DMS53 (cell line): Measurements from ENCODE around the gene BTN3A1.

ENCODE experiments used
- DNase-seq: peaks from one replicate; lab custom pipeline; 2025; lab: John Stamatoyannopoulos, UW

The BTN3A1 gene

DNA sequence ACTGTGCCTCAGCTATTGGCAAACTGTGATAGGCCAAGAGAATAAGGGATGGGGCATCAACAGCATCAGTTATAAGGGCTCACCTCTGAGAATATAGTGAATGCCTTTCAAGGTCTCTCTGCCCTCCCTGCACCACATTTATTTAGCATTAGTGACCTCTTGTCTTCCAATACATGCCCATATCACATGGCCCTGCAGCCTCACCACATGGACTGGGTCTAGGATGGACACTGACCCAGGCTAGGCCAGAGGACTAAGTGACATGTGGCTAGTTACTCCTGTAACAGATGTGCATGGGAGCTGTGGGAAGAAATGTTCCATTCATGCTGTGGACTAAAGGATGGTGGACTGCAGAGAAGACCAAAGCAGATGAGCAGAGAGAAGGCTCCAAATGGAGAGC, 22.3 kb upstream of the BTN3A1 start:
- DNase-seq = no peak

DNA sequence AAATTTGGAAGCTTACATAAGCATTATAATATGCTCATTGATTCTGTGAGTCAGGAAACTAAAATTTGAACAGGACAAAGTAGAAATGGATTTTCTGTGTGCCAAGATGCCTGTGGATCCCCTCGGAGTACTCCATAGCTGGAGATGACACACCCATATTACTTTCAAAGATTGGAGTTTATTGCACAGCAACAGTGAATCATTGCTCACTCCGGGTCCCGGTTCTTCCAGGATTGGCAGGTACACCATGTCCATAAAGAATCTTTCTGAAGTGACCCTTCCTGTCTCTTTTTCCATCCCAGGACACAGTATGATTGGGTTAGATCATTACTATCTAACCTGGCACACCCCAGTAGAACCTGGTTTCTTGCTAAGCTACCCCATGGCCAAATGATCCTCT, 21.8 kb upstream of the BTN3A1 start:
- DNase-seq = no peak

DNA sequence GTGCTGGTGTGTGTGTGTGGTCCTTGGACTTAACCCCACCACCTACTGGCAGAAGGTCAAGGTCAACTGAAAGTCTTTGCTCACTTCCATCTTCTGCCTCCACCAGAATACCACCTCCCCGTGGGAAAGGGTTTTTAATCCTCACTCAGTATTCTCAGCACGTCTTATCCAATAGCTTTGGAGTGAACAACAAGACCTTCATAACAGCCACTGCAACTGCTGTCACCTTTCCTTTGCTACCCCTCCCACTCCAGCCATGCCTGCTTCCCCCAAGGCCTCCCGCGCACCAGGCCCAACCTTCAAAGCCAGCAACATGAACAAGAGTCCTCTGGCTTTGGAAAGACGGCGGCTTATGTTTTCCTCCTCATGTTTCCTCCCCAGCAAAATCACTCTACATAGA, 20.0 kb upstream of the BTN3A1 start:
- DNase-seq = no peak

DNA sequence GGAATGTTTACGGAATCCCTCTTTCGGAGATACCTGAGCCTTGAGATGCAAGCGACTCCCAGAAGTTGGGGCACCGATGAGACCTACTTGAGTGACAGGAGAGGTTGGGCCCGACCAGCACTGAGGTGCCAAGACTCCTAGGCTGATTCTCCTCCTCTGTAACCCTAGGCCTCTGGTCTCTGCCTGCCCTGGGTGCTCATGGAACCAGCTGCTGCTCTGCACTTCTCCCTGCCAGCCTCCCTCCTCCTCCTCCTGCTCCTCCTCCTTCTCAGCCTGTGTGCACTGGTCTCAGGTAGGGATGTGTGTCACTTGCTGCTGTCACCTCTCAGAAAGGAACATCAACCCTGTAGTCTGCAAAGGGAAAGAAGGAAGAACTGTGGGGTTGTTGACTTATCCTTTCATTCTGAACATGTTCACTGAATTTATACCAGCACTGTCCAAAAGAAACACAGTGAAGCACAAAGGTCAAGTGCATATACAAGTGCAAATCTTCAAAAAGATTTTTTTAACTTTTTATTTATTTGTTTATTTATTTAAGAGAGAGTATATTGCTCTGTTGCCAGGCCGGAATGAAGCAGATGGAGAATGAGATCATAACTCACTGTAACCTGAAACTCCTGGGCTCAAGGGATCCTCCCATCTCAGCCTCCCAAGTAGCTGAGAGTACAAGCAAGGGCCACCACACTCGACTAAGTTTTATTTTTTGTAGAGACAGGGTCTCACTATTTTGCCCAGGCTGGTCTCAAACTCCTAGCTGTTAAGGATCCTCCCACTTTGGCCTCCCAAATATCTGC, 18.3 kb upstream of the BTN3A1 start:
- peak; percentile 92 for DNase-seq

DNA sequence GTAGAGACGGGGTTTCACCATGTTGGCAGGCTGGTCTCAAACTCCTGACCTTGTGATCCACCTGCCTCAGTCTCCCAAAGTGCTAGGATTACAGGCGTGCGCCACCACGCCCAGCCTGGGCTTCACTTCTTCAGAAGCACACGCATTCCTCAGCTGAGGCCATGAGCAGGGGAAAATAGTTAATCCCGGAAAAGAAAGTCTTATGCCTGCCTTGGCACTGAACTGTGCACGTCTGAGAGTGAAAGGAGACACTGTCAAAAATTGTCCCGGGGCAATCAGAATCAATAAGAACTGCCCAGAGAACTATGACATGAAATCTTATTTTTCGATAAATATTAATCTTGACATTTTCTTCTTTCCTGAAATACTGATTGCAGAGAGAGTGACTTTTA, 16.3 kb upstream of the BTN3A1 start:
- no peak for DNase-seq

DNA sequence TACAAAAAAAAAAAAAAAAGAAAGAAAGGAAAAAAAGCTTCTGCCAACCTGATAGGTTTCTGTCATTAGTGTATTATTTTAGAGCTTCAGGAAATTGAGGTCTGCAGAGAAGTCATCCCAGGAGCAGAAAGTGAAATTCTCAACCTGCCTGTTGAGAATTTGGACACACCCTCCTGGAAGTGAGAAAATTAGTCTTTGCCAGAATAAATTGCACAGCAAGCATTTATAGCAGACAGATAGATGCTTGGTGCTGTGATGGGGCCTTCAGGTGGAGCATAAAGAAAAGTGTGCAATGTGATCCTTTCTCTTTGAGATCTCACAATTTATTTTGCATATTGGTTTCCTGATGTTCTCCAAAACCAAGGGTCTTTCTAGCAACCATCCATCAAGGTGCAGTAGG, 14.5 kb upstream of the BTN3A1 start:
- DNase-seq = no peak

DNA sequence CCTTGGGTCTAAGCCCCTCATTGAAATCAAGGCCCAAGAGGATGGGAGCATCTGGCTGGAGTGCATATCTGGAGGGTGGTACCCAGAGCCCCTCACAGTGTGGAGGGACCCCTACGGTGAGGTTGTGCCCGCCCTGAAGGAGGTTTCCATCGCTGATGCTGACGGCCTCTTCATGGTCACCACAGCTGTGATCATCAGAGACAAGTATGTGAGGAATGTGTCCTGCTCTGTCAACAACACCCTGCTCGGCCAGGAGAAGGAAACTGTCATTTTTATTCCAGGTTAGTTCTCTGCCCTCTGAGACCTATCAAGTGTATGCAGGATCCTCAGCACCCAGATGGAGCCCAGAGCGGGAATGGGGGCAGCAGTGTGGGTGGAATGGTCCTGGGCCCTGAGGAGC, 14.1 kb upstream of the BTN3A1 start:
- DNase-seq = no peak

DNA sequence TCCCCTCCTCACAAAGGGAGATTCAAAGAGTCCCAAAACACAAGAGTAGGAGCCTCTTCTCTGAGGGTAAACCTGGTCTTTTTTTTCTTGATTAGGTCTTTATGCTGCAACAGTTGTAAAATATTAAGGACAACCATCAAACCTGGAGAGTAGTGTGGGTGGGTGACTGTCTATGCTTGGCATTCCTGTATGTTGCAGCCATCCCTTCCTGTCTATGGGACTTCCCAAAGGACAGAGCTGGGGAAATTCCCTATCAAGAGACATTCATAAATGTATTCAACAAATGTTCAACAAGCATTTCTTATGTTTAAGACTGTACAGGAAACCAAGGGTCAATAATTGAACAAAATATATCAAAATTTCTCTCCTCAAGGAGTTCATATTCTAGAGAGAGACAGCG, 13.6 kb upstream of the BTN3A1 start:
- no peak for DNase-seq

DNA sequence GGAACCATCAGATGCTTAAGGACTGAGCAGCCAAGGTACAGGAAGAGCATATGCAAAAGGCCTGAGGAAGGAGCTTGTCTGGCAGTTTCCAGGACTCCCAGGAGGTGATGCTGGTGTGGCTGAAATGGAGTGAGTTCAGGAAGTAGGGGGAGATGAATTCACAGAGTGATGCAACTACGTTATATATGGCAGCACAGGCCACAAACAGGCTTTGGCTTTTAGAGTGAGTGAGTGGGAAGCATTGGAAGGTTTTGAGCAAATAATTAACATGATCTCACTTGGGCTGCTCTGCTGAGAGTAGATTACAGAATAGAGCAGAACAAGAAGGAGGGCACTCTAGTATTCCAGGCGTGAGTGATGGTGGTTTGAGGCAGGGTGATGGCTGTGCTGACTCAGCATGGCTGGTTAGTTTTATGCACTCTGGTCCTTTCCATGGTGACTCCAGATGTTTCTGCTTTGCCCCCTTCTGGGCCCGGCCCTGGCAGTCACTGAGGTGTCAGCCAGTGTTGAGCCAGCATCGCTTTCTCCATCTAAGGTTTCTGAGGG, 12.7 kb upstream of the BTN3A1 start:
- peak; percentile 19 for DNase-seq

DNA sequence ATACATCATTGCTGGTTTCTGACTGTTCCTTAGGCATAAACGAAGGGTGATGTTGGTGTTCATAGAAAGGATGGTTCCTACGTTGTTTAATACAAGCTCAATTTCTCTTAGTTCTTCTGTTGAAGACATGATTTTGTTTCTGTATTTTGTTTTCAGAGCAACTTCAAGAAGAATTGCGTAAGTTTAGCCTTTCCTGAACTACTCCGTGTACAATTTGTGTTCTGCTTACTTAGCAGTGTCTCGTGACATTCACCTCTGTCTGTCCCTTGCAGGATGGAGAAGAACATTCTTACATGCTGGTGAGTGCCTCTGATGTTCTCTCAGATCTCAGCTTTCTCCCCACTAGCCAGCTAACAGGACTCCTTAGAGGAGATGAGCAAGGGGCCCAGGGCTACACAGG, 11.5 kb upstream of the BTN3A1 start:
- DNase-seq = no peak

DNA sequence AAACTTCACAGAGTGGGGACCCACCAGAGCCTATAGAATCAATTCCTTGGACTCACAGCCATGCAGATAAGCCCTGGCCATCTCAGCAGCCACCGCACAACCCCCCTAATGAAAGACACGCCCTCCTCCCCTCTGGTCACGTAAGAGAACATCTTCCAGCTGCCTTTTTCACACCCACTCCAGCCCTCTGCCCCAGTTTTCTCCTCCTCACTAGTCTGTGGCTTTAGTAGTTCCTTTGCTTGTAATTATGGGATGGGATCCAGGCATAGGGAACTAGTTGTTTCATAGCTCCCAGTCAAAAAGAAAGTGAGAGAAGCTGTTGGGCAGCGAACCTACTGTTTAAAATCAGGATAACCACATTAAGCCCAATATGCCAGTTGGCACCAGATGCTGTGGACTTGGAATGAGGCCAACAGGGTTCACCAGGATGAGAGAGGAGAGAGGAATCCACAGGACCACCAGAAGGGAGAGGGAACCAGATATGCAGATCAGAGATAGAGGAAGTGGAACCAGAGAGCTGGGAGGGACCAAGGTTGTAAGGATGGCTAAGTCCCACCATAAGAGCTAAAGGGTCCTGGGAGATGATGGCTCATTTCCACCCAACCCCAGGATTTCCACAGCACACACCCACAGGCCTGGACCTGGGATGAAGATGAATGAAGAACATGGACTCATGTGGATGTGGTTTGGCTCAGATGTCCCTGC, 9.0 kb upstream of the BTN3A1 start:
- no peak for DNase-seq

DNA sequence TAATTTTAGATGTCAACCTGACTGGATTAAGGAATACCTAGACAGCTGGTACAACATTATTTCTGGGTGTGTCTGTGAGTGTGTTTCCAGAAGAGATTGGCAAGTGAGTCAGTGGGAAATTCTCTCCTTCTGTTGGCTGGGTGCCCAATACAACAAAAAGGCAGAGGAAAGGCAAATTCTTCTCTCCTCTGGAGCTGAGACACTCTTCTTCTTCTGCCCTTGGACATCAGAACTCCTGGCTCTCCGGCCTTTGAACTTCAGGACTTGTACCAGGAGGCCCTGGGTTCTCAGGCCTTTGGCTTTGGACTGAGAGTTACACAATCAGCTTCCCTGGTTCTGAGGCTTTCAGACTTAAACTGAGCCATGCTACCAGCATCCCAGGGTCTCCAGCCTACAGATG, 7.8 kb upstream of the BTN3A1 start:
- peak; percentile 56 for DNase-seq

DNA sequence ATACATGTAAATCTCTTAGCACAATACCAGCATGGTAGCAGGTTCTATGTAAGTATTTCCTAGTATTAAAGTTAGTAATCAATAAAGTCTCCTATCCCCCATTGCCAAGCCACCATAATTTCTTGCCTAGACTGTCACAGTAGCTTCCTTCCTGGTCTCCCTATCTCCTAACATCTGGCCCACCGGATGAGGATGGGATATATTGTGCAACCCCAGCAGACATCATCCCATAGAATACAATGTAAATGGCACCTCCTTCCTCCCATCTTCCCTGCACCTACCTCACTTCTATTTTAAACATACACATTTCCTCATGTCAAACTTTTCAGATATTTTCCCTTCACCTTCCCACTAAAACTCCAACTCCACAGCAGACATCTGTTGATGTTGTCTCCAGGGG, 3.5 kb upstream of the BTN3A1 start:
- no peak for DNase-seq

DNA sequence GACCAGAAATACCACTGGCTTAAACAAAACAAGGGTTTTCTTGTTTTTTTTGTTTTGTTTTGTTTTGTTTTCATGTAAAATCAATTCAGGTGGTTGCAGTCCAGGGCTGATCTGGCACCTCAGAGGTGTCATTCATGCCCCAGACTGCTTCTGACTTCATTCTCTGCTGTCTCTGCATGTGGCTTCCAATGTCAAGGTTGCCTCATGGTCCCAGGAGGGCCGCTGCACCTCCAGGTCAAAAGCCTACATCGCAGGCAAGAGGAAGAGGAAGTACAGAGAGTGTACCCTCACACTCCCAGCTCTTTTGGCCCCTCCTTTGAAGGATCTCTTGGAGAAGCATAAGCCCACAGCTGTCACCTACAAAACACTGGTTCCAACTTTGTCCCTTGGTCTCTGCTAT, 1.4 kb upstream of the BTN3A1 start:
- no peak for DNase-seq

DNA sequence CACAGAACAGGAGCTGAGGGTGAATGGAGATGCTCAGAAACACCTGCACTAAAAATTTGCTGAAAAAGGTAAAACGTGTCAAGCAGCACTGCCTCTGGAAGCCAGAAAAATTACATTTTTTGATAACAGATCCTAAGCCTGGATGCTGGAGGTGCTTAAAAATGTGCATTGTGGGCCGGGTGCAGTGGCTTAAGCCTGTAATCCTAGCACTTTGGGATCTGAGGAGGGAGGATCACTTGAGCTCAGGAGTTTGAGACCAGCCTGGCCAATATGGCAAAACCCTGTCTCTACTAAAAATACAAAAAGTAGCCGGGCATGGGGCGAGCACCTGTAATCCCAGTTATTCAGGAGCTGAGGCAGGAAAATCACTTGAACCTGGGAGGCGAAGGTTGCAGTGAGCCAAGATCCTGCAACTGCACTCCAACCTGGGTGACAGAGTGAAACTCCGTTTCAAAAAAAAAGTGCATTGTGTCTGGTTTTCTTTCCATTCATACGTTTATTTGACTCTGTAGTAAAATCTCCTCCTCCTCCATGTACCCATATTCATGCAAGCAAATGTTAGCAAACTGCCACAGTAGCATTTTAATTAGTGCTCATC, 587 bp upstream of the BTN3A1 start:
- no peak for DNase-seq

DNA sequence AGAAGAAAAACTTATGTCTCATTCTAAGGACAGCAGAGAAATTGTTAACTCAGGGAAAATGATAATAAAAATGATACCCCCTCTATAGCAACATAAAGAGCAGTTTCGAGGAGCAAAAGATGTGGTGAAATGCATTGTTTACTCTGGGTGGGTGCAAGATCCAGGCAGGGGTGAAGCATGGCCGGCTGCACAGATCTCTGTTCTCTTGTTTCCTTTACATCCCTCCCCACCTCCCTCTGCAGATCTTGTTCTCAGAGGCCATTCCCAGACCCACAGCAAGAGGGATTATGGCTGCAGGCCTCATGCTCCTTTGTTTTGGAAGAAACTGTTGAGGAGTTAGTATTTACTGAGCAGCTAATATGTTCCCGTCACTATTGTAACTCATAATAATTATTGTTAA, 1.8 kb downstream of the BTN3A1 start:
- DNase-seq = no peak

DNA sequence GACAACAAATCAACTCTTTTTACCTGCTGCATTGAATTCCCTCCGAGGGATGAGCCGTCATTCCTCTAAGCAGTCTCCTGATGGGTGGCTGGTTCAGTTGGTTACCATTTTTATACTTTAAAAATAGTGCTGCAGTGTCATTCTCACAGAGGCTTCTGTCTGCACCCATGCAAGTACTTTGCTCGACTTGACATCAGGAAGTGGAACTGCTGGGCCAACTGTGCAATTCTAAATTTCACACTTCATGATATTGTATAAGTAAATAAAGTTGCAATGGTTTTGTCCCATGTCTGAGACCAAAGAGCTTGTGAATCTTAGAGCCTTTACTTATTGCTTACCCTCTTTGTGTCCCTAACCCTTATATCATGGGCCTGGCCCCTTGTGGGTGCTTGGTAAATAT, 2.5 kb downstream of the BTN3A1 start:
- no peak for DNase-seq

DNA sequence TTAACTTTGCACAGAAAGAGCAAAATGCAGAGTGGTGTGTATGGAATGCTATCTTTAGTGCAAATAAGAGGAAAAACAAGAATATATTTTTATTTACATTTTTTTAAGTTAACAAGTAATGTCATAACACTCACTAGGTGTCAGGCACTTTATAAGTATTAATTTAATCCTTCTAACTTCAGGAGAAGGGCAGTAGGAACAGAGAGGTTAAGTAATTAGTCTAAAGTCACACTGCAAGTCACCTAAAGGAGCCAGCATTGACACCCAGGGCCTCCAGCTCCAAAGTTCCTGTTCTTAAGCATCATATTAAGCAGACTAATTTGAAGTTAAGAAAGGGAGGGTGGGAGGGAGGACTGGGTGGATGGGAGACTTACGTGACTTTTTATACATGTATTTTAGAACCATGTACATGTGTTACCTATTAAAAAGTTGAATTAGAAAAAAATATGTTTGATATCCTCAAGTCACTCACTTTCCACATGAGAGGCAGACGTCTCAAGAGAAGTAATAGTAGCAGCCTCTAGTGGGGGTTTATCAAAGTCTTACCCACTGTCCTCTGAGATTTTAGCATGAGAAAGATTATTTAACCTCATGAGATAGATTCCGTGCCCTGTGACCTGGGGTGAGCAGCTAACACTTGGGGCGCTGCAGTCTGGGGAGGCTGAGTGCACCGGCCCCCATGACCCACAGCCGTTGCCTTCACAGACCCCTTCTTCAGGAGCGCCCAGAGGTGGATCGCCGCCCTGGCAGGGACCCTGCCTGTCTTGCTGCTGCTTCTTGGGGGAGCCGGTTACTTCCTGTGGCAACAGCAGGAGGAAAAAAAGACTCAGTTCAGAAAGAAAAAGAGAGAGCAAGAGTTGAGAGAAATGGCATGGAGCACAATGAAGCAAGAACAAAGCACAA, 7.0 kb downstream of the BTN3A1 start:
- DNase-seq = no peak

DNA sequence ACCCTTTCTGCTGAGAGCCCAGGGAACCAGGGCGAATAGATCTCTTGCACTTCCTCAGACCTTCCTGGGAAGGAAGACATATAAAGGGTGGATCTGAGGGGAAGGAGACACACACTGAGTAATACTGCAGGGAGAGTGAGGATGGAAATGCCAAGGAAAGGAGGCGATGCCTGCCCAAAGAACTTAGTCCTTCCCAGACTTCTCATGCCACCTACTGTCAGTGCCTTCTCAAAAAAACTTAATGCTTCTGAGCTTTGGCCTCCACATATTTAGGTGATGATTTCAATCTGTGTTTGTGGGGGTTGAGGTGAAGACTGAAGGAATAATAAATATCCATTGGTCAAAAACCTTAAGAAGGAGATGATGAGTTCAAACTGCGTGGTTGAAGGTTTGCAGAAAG, 9.7 kb downstream of the BTN3A1 start:
- DNase-seq = no peak

DNA sequence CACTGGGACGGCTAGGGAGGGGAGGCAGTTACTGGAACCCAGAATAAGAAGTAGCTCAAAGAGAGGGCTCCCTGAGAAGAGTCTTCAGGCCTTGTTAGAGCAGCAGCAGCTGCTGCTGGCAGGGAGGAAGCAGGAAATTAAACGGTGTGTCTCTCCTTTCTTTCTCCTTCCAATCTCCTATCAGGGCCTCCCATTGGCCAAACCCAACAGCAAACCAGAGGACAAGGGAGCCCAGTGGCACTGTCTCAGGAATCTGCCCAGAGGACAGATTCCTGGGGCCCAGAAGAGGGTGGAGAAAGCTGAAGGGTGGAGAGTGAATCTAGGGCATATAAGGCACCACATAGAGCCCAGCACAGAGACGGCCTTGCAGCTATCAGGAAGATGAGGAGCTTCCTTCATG, 10.2 kb downstream of the BTN3A1 start:
- no peak for DNase-seq

DNA sequence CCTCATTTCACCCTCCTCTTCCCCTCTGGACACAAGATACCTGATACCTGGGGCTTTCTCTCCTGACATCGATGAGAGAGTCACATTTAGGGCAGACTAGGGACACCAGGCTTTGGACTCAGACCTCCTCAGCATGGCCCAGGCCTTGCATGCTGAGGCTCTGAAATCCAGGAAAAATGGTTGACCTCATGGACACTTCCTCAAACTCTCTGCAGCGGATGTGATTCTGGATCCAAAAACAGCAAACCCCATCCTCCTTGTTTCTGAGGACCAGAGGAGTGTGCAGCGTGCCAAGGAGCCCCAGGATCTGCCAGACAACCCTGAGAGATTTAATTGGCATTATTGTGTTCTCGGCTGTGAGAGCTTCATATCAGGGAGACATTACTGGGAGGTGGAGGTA, 10.9 kb downstream of the BTN3A1 start:
- DNase-seq = no peak

DNA sequence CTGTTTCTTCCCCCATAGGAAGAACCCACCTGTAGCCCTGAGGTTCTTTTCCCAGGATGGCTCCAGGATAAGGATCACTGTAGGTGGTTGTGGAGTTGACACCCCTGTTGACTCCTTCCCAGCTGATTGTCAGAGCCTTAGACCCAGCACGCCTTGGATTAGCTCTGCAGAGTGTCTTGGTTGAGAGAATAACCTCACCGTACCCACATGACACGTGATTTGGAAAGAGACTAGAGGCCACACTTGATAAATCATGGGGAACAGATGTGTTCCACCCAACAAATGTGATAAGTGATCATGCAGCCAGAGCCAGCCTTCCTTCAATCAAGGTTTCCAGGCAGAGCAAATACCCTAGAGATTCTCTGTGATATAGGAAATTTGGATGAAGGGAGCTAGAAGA, 12.2 kb downstream of the BTN3A1 start:
- DNase-seq = no peak
